K562 (cell line): ENCODE data around the gene PCDHGB5.

Experiments used
- JUN ChIP-seq, 2 experiments: sonication (generic) in 1 of 2; formaldehyde crosslinking in 1 of 2; IDR thresholded peaks; 2 replicates each; pipeline versions ENCODE4 v1.6.1 to v1.8.0; 2012 to 2022; ENCODE audit warnings: borderline replicate concordance in 2 of 2, mild to moderate bottlenecking in 2 of 2, improper control_type of control experiment in 1 of 2, low read depth in 1 of 2, low read length in 1 of 2, missing genetic modification reagents in 1 of 2
- POLR2A ChIP-seq: fragments of 450-650 bp; conservative IDR thresholded peaks from 2 replicates; pipeline ENCODE4 v1.6.1; 2016

DNA sequence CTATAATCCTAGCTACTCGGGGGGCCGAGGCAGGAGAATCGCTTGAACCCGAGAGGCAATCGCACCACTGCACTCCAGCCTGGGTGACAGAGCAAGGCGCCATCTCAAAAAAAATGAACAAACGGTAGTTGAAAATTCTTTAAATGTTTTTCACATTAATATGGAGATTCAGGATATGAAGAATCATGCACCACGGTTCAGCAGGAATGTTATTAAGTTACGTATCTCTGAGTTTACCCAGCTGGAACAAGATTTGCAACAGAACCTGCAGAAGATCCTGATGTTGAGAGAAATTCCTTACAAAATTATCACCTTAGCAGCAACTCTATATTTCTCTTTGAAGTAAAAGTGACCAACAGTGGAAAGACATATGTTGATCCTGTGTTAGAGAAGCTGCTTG lies 42.6 kb downstream of the PCDHGB5 start:
- TF ChIP-seq JUN (IDR thresholded peaks at IDR 0.05; ENCODE audit: borderline replicate concordance, low read depth, low read length) (no peak), JUN (CRISPR knock-in tag; IDR thresholded peaks at IDR 0.05; ENCODE audit: borderline replicate concordance) (no peak), POLR2A (no peak)
